ENCODE measurements around the gene HMX1. TPM values are rescaled to one million over a fixed set of nuclear protein-coding genes. Genes with fewer than 3 reads are reported as not detected.

Gene HMX1
- total RNA-seq, 2 experiments from 2014 or later: not detected

DNA sequence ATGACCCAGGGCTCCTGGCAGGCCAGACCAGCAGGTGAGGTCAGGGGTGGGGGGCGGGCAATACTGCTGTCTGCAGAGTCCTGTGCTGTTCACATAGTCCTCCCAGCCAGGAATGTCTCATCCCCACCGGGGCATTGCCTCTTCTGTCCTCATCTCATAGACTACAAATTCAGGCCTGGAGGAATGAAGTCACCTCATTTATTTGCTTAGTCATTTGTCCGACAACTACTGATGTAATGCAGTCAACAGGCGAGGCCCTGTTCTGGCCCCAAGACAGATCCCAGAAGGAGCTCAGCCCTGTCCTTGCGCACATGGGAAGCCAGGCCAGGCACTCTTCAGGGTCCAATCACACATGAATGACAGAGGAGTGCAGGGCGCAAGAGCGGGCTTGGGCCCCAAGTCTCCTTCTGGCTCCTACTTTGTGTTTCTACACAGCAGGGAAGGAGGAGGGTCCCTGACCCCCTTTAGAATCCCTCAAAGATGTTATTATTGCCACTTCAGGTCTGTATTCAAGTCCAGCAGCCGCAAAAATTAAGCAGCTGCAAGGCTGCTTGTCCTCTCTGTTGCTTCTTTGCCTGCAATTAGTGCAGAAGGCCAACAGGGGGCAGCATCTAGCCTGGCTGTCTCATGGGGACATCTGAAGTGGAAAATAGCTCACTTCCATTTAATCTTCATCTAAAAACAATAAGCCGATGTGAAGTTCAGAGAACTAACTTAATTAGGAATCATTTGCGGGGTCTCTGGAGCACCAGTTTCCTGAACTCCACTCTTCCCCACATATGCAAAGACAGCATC, 15.2 kb upstream of the HMX1 start:
- Mint-ChIP-seq H3K27me3 (peaks cover 75% of the 10 kb centered on the region), H3K9me3 (peaks cover 2% of the 10 kb centered on the region), H3K36me3 (no peaks in the 10 kb centered on the region), H3K4me3 (no peak overlapping the region), H3K4me1 (no peaks in the 10 kb centered on the region), H3K27ac (no peak overlapping the region)
- no peak for DNase-seq

DNA sequence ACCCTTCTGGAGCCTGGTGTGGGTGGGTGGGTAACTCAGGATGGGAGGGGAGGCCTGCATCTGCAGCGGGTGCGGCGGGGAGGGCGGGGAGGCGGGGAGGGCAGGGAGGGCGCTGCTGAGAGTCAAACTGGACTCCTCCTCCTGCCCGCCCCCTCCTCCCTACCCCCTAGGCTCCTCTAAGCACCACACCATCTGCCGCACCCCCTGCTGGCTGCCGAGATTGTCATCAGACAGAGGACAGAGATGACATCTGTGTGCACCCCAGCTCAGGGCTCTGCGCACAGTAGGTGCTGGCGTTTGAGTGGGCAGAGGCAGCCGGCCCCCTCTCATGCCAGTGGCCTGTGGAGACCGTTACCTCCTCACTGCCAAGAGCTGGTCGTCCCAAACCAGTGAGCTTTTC, 10.6 kb upstream of the HMX1 start:
- no peak overlapping the region for H3K4me3 Mint-ChIP-seq
- H3K4me1 Mint-ChIP-seq: no peaks in the 10 kb centered on the region
- no peak overlapping the region for H3K27ac Mint-ChIP-seq
- H3K27me3 Mint-ChIP-seq: peaks cover 49% of the 10 kb centered on the region
- no peak for DNase-seq
- peaks cover 2% of the 10 kb centered on the region for H3K9me3 Mint-ChIP-seq
- H3K36me3 Mint-ChIP-seq: no peaks in the 10 kb centered on the region

DNA sequence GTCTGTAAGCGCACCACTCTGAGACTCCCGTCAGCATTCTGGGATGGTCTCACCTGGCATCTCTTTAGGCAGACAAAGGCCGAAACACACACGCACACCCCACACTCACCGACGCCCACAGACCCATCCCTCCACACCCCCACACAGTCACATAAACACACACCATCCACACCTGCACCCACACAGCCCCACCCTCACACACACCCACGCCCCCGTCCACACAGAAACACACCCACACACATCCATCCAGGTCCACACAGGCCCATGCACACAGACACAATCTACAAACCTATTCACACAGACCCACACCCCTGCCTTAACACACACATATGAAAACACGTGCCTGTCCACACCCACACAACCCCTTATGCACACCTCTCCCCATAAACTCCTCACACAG, 9.2 kb upstream of the HMX1 start:
- H3K27ac Mint-ChIP-seq: no peak overlapping the region
- peaks cover 48% of the 10 kb centered on the region for H3K27me3 Mint-ChIP-seq
- no peak for DNase-seq
- H3K36me3 Mint-ChIP-seq: no peaks in the 10 kb centered on the region
- no peak overlapping the region for H3K4me3 Mint-ChIP-seq
- no peaks in the 10 kb centered on the region for H3K9me3 Mint-ChIP-seq
- H3K4me1 Mint-ChIP-seq: no peaks in the 10 kb centered on the region

DNA sequence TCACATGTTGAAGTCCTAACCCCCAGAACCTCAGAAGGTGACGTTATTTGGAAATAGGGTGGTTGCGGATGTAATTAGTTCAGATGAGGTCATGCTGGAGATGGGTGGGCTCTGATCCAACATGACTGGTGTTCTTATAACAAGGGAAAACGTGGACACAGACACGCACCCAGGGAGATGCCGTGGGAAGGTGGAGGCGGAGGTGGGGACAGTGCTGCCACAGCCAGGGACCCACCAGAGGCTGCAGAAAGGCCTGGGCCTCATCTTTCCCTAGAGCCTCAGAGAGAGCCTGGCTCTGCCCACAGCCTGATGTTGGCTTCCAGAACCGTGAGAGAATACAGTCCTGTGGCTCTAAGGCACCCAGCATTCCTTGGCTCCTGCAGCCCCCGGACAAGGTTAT, 7.9 kb upstream of the HMX1 start:
- no peak for DNase-seq
- peaks cover 53% of the 10 kb centered on the region for H3K27me3 Mint-ChIP-seq
- no peak overlapping the region for H3K27ac Mint-ChIP-seq
- peaks cover 5% of the 10 kb centered on the region for H3K9me3 Mint-ChIP-seq
- H3K36me3 Mint-ChIP-seq: no peaks in the 10 kb centered on the region
- peaks cover 4% of the 10 kb centered on the region for H3K4me1 Mint-ChIP-seq
- H3K4me3 Mint-ChIP-seq: no peak overlapping the region

DNA sequence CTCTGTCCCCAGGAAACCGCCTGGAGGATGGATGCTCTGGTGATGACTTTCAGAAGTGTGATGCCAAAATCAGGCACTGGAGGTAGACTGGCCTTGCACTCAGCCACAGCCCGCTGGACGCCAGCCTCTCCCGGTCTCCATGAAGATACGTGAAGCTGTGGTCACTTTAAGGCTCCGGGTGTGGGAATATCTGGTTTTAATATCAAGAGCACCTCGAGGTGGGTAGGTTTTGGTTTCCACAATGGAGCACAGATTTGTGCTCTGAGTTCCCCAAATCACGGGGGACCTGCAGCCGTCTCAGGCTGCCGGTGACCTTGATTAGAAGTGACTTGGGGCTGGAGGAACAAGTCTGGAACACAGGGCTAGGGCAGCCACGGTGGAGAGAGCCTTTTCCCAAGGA, 6.8 kb upstream of the HMX1 start:
- Mint-ChIP-seq H3K27ac (no peak overlapping the region), H3K36me3 (no peaks in the 10 kb centered on the region), H3K9me3 (peaks cover 5% of the 10 kb centered on the region), H3K4me1 (peaks cover 4% of the 10 kb centered on the region), H3K27me3 (peaks cover 57% of the 10 kb centered on the region), H3K4me3 (no peak overlapping the region)
- DNase-seq: no peak

DNA sequence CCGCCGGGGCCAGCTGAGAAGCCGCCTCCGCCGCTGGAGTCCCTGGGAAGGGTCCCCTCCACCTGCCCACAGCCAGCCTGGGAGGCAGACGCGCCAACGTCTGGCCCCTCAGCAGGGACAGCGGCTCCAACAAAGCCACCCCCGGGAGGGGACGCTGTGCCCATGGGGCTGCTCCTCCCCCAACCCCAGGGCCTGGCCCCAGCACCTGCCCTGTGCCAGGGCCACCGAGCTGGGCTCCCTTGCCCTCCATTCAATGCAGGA, 6.1 kb upstream of the HMX1 start:
- Mint-ChIP-seq H3K36me3 (no peaks in the 10 kb centered on the region), H3K9me3 (peaks cover 5% of the 10 kb centered on the region), H3K4me3 (no peak overlapping the region), H3K27me3 (peaks cover 63% of the 10 kb centered on the region), H3K27ac (no peak overlapping the region), H3K4me1 (peaks cover 4% of the 10 kb centered on the region)
- DNase-seq: no peak

DNA sequence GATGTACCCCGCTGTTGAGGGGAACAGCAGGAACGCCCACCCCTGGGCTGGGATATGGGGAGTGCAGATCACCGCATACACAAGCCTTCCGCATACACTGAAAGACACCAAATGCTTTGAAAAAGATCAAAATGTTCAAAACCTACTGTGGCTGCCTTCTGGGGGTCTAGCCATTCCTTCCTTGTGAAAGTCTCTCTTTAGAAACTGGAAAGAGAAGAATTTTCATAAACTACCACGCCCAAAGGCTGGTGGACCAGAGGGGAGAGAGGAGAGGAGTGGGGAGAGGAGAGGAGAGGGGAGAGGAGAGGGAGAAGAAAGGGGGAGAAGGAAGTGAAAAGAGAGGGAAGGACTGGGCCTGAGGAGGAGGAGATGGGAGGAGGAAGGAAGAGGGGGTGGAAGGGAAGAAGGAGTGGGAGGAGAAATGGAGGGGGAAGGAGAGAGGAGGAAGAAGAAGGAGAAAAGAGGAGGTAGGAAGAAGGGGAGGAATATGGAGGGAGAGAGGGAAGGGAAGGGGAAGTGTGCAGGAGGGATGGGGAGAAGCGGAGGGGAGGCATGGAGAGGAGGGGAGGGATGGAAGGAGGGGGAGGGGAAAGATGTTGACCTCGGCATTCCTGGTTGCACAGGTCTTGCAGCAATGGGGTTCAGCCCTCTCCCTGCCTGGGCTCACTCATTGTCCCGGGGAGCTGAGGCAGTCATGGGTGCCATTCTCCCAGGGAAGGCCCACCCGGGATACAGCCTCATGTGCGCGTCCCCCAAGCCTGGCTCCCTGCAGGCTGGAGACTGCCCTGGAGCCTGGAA, 5.5 kb upstream of the HMX1 start:
- Mint-ChIP-seq H3K36me3 (no peaks in the 10 kb centered on the region), H3K4me3 (no peak overlapping the region)

DNA sequence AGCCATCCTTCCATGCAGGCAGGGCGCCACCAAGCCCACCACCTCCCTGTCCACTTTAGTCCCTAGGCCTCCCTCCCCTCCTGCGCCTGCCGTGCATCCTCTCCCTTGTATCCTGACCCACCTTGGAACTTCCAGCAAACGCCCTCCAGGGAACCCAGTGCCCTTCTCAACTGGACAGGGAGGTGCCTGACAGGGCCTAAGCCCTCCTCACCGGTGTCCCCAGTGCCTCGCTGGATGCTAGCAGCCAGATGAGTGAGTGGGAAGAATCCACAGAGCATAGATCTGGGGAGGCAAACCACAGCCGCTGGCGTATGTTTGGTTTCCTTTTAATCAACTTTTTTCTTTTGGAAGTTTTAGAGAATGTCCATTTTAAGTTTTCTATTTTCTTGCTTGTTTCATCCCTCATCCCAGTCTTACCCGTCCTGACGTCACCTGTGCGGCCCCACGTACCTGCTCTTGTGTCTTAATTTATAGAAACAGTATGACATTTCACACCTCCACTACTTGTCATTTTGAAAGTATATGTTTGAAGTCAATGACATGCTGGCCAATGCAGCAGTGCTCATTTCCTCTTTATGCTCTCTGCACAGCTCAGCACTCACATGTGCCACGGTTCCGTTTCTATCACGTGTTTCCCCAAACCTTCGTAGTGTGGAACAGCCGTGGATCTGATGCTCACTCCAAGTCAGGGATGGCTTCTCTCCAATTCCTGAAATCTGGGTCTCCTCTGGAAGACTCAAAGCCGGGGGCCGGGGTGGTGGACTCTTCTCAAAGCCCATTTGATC, 3.4 kb upstream of the HMX1 start:
- H3K27me3 Mint-ChIP-seq: peaks cover 80% of the 10 kb centered on the region
- H3K4me3 Mint-ChIP-seq: no peak overlapping the region
- DNase-seq: no peak
- H3K27ac Mint-ChIP-seq: no peak overlapping the region
- H3K36me3 Mint-ChIP-seq: no peaks in the 10 kb centered on the region
- peaks cover 5% of the 10 kb centered on the region for H3K9me3 Mint-ChIP-seq
- H3K4me1 Mint-ChIP-seq: peaks cover 4% of the 10 kb centered on the region

More for the DNA sequence above, 5.5 kb upstream of the HMX1 start:
- DNase-seq: no peak
- Mint-ChIP-seq H3K9me3 (peaks cover 5% of the 10 kb centered on the region), H3K27ac (no peak overlapping the region), H3K27me3 (peaks cover 68% of the 10 kb centered on the region), H3K4me1 (peaks cover 4% of the 10 kb centered on the region)

DNA sequence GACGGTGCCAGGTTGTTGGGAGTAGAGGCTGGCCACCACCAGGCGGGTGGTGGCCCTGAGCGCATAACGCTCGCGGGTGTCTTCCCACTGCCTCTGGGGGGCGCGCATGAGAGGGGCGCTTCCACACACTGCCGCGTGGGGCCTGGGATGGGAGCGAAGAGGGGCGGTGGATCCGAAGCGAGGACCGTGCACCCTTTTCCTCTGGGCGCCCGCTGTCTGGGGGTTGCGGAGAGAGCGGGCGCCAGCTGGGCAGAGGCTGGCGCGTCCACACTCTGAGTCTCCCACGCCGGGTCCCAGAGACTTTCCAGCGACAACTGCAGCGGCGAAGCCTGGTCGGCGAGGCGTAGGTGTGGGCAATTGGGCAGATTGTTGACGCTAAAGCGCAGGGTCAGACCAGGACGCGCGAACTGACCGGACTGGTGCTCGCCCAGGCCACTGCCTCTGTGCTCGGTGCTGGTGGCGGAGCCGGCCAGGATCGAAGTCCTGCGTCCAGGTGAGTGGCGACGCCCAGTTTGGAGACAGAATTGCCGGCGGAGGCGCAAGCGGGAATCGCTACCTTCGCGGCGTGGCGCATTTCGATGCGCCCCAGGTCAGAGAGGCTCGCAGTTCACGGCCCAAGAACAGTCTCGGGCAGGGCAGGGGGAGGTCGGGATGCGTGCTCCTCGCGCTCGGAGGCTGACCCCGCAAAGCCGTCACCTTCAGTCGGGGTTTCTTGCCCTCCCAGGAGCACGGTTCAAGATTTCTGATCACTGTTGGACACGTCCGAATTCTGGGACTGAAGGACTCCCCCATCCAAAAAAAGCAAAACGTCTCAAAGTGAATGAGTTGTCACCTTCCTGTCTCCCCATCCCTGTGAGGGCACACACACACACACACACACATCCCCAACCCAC, 2.6 kb upstream of the HMX1 start:
- H3K9me3 Mint-ChIP-seq: peaks cover 5% of the 10 kb centered on the region
- no peak for DNase-seq
- H3K4me3 Mint-ChIP-seq: no peak overlapping the region
- H3K27ac Mint-ChIP-seq: no peak overlapping the region
- no peaks in the 10 kb centered on the region for H3K36me3 Mint-ChIP-seq
- peaks cover 86% of the 10 kb centered on the region for H3K27me3 Mint-ChIP-seq
- peaks cover 4% of the 10 kb centered on the region for H3K4me1 Mint-ChIP-seq

DNA sequence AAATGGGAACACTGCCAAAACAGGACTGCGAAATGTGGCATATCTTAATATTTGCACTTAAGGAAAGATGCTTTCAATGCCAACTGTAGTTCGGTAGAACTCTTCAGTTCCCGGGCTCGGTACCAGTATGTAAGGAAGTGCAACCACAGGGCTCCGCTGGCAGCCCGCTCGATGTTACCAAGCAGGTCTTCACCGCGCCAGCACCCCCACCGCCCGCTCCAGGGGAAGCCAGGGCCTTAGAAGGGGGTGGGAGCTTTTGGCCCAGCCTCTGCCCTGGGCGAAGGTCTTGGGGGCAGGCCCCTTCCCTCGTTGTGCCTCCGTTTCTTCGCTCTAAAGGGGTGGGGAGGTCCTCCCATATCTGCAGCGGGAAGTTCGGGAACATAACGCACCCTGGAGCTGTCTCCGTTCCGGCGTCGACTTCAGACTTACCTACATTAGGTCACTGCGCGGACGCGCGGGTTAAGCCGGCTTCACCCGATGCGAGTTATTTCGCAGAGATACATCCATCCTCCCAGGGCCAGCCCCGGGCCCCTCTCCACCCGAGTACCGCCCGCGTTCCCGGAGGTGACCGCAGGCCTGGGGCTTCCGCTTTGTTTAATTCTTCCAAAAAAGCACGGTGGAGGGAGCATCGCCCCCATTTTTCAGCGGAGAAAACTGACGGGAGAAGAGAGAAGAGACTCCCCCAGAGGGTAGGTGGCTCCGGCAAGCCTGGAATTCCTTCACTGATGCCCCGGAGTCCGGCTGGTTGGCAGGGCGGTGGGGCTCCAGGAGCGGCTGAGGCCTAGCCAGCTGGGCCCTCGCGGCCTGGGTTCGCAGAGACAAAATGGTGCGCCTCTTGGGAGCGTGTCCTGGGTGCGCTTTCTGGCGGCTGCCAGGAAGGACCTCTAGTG, 1.0 kb upstream of the HMX1 start:
- Mint-ChIP-seq H3K27ac (no peak overlapping the region), H3K4me3 (no peak overlapping the region), H3K4me1 (peaks cover 9% of the 10 kb centered on the region), H3K9me3 (peaks cover 5% of the 10 kb centered on the region), H3K36me3 (no peaks in the 10 kb centered on the region), H3K27me3 (peaks cover 85% of the 10 kb centered on the region)
- DNase-seq: no peak

DNA sequence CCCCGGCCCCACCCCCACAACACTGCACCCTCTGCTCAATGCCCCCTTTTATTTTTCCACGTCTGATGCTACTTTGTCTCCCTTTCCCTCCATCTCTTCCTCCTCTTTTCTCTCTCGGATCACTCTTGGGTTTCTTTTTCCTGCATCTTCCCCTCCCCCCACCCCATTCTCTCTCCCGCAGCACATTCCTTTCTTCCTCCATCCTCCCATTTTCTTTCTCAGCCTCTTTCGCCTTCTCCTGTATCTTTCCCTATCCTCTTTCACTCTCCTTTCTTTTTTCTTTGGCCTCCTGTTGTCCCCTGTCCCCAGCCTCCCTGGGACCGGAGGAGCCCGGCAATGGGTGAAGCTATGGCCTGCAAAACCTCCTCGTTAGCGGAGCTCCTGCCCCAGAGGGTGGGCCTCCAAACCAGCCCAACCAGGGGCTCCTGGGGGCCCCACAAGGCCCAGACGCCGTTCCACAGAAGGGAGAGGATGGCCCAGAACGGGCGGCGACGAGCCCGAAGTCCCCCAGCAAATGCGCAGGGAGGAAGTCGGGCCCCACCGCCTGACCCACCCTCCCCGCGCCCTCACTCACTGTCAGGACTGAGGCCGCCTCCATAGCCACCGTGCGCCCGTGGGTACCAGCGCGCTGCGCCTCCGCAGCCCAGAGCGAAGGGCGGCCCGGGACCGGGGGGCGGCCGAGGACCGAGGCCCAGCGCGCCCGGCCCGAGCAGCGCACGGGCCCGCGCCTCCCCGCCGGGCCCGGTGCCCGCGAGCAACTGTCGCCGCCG, 807 bp downstream of the HMX1 start:
- Mint-ChIP-seq H3K4me3 (no peak overlapping the region), H3K36me3 (no peaks in the 10 kb centered on the region), H3K27me3 (peaks cover 82% of the 10 kb centered on the region), H3K4me1 (peaks cover 9% of the 10 kb centered on the region), H3K27ac (no peak overlapping the region), H3K9me3 (peaks cover 5% of the 10 kb centered on the region)
- no peak for DNase-seq

DNA sequence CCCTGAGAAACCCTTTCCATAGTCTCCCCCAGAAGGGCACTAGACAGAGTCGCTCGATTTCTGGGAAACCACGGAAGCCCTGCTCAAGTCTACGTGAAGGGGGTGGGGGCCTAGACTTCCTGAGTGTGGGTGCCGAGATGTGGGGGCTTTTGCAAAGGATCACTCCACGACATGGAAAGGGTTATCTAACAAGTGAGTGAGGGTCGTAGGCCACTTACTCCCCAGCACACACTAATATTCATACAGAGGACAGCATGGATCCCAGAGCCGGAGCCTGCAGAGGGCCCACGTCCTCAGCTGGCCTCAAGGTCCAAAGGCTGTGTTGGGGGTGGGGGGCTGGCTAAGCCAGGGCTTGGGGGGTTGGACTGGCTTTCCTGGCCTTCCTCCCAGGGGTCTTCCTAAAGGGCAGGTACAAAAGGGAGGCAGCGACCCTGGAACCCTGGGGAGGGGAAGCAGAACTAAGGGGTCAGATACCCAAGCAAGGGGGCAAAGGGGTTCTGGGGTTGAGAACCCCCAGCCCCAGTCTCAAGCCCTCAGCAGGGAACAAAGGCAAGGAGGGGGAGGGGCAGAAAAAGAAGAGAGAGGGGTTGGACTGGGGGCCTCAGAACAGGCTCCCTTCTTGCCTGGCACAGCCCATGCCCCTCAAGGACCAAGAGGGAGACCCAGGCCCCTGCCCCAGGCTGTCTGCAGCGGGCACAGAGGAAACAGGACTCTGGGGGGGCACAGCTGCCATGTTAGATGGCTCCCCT, 1.6 kb downstream of the HMX1 start:
- no peak for DNase-seq
- no peak overlapping the region for H3K4me3 Mint-ChIP-seq
- no peak overlapping the region for H3K27ac Mint-ChIP-seq
- peaks cover 81% of the 10 kb centered on the region for H3K27me3 Mint-ChIP-seq
- H3K36me3 Mint-ChIP-seq: no peaks in the 10 kb centered on the region
- H3K9me3 Mint-ChIP-seq: peaks cover under 1% of the 10 kb centered on the region
- peaks cover 5% of the 10 kb centered on the region for H3K4me1 Mint-ChIP-seq

Data from activated naive CD8-positive, alpha-beta T cell treated with anti-CD3 and anti-CD28 coated beads for 36 hours (primary cell).